Heart right ventricle (tissue), 16 donors: ENCODE results near the gene SMG6. TPM values are rescaled to one million over a fixed set of nuclear protein-coding genes. Genes with fewer than 3 reads are reported as not detected.
A peak's percentile ranks its signal among the peaks of the same experiment; 100 is the strongest.

Experiments
- ATAC-seq, 8 donors: fragments of 200-7000 bp; cut with Tn5 transposase; one replicate each; pipeline ENCODE4 v1.9.1; 2020; ENCODE audit warnings: mild to moderate bottlenecking in 8 of 8, moderate library complexity in 8 of 8, moderate number of reproducible peaks in 1 of 8
- DNase-seq, 2 donors: peaks; one replicate each; pipeline ENCODE4 v3.0.0-alpha.2; 2020
- H3K27ac ChIP-seq, 10 donors: fragments of 200-600 bp; sonication (generic) in 2 of 10; one replicate each; pipeline versions ENCODE4 v1.5.0 to v1.8.0; 2020 to 2022; ENCODE audit warnings: mild to moderate bottlenecking in 3 of 10
- H3K27me3 ChIP-seq, 7 donors: fragments of 200-600 bp; one replicate each; pipeline ENCODE4 v1.8.0; 2021 to 2022; ENCODE audit warnings: mild to moderate bottlenecking in 2 of 7
- H3K36me3 ChIP-seq, 9 donors: fragments of 200-600 bp; sonication (generic) in 1 of 9; one replicate each; pipeline versions ENCODE4 v1.5.0 to v1.8.0; 2020 to 2022; ENCODE audit warnings: mild to moderate bottlenecking in 2 of 9
- H3K4me1 ChIP-seq, 9 donors: fragments of 200-600 bp; sonication (generic) in 1 of 9; one replicate each; pipeline versions ENCODE4 v1.5.0 to v1.8.0; 2020 to 2022; ENCODE audit warnings: mild to moderate bottlenecking in 4 of 9
- H3K4me3 ChIP-seq, 10 donors: fragments of 200-600 bp; sonication (generic) in 2 of 10; one replicate each; pipeline versions ENCODE4 v1.5.0 to v1.8.0; 2020 to 2022; ENCODE audit warnings: mild to moderate bottlenecking in 7 of 10, moderate library complexity in 2 of 10
- H3K9me3 ChIP-seq, 11 donors: fragments of 200-600 bp in 10 of 11; sonication (generic) in 2 of 11; one replicate each; pipeline versions ENCODE4 v1.5.0 to v1.8.0; 2013 to 2022; ENCODE audit warnings: mild to moderate bottlenecking in 2 of 11, control low read depth in 1 of 11, moderate library complexity in 1 of 11
- WGBS, 2 donors: extraction: QIAGEN DNeasy Blood & Tissue Kit; methylation state at CpG; one replicate each; pipeline ENCODE4 v1.1.7; 2013; ENCODE audit warnings: inconsistent platforms in 1 of 2; 5-methylcytosine and 5-hydroxymethylcytosine counted together
- intact Hi-C, 10 donors: fragments of 100-400 bp; cut with DNase I; formaldehyde crosslinking; loops; one replicate each; pipeline versions ENCODE4 v1.11.1 to v1.14.2; 2022
- polyA plus RNA-seq, 2 donors: library from polyadenylated mRNA; stranded (reverse); fragments of 200-250 nt; gene quantifications; one replicate each; pipeline ENCODE4 v1.2.3, GENCODE V29; 2013
- total RNA-seq, 10 donors: library from RNA; stranded (reverse); fragmentation: NEBNext Ultra II Directional in 3 of 10; extraction: Animal tissue kit (Norgen Biotek cat#: 25700) in 3 of 10; gene quantifications; one replicate each; pipeline versions ENCODE4 v1.2.1 to v1.2.4, GENCODE V29; 2021 to 2023
- TF ChIP-seq, protein P1 (sequence below), 9 donors: fragments of 200-600 bp; sonication (generic) in 2 of 9; IDR thresholded peaks; one replicate each; pipeline versions ENCODE4 v1.5.0 to v1.8.0; 2021 to 2022; ENCODE audit warnings: antibody characterized with exemption in 9 of 9, mild to moderate bottlenecking in 5 of 9, moderate library complexity in 1 of 9
- donor health status: Arrhythmogenic right ventricular cardiomyopathy.
- donor health status: ischemic (EF 13 %, LVEDD 7.1; RV severe dilation, severe dysfunction).
- donor health status: healthy with polysubstance abuse.
- donor health status: DM: no; HTN: yes; CAD: no.
- donor health status: DM: no; HTN: no; CAD: no.
- donor health status: ischemic (EF 25% LVEDD 6.9; RV normal size, moderate dysfunction).
- donor health status: ischemic (EF 25% LVEDD 5.7; RV mildly dilated, moderate dysfunction).
- donor health status: healthy.
- donor health status: DM: yes; HTN: yes; CAD: no.
- donor health status: Ischemic cardiomyopathy.
- donor health status: ischemic (EF 35%, LVEDD 5.7; RV mildly dilated, moderate dysfunction).
- donor health status: nonischemic (EF 11% LVEDD 7.7; RV severe dilation, severe dysfunction).
- donor health status: DM: yes; HTN: yes; CAD: no.
- donor health status: PGD.
- donor health status: ischemic (EF 29% LVEDD 5.4; RV normal size, mild dysfunction).
- donor health status: nonischemic (EF 23%, LVEDD 6.1; RV moderate dilation, normal function).

The SMG6 gene
- total and polyA plus RNA-seq, 12 donors = 13.6 to 28.1 (median 19.6) TPM

DNA sequence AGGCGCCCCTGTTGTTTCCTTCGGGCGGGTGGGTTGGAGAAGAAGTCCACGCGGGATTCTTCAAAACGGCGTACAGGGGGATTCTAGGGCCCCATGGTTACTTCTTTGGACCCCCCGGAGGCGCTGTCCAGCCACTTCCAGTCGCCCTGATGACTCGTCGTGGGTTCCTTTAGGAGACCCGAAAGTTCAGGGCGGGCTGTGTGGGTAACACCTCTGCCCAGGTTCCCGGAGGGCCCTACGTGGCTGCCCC, 249.4 kb downstream of the SMG6 start:
- H3K9me3 ChIP-seq = no peaks in the 10 kb centered on the region
- intact Hi-C loops = loop anchor here in 8 of 10 donors (1.0 to 10.0 kb wide), 7 partner anchors 121 to 341 kb away; no protein-coding TSS in a partner anchor
- H3K27ac ChIP-seq = peak overlapping the region in 9 of 10 donors; percentile 85 to 97 (median 93)
- H3K27me3 ChIP-seq = peaks cover 0 to 80% (median 17%) of the 10 kb centered on the region in 7 donors
- peak overlapping the region; percentile 32 to 83 (median 71) for H3K4me3 ChIP-seq
- peaks cover 21 to 67% (median 55%) of the 10 kb centered on the region in 9 donors for H3K4me1 ChIP-seq
- 7 to 10% methylated on average over 16 of the region's 16 CpGs for WGBS, 2 donors
- ATAC-seq (no peak), DNase-seq (no peak)
- TF ChIP-seq, protein P1, sequence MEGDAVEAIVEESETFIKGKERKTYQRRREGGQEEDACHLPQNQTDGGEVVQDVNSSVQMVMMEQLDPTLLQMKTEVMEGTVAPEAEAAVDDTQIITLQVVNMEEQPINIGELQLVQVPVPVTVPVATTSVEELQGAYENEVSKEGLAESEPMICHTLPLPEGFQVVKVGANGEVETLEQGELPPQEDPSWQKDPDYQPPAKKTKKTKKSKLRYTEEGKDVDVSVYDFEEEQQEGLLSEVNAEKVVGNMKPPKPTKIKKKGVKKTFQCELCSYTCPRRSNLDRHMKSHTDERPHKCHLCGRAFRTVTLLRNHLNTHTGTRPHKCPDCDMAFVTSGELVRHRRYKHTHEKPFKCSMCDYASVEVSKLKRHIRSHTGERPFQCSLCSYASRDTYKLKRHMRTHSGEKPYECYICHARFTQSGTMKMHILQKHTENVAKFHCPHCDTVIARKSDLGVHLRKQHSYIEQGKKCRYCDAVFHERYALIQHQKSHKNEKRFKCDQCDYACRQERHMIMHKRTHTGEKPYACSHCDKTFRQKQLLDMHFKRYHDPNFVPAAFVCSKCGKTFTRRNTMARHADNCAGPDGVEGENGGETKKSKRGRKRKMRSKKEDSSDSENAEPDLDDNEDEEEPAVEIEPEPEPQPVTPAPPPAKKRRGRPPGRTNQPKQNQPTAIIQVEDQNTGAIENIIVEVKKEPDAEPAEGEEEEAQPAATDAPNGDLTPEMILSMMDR (IDR thresholded peaks at IDR 0.05) = no peak
- H3K36me3 ChIP-seq = peaks cover 0 to 26% (median 0%) of the 10 kb centered on the region in 9 donors

DNA sequence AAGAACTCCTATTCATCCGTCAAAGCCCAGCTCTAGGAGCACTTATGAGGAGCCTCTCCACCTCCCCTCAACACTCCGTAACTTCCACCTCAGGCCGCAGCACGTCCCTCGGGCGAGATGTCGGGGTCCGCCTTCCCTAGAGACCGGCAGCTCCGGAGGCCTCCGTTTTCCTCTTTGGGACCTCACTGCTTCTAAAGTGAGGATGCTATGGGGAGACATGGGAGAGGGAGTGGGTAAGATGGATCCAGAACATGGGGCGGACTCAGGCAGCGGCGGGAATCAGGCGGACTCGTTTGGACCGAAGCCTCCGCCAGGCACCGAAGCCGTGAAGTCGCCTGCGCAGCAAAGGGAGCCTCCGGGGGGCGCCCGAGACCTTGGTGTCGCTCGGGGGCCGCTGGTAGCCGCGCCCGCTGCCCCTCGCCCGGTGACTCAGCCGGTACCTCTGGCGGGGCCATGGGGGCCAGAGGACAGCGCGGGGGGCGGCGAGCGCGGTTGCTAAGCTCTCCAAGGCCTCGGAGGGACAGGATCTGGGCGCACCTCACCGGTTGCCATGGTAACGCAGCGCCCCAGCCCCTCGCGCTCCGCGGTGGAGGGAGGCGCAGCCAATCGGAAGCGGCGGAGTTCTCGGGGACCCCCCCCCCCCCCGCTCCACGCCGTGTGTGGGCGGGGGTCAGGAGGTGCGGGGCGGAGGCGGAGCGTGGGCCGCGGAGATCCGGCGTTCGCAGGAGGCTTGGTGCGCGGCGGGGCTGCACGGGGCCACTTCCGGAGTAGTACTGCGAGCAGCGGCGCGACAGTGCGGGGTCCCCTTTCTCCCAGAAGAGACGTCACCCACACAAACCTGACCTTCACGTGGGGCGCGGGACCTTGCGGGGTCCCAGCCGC, 250.0 kb downstream of the SMG6 start:
- intact Hi-C loops = loop anchor here in 8 of 10 donors (1.0 to 10.0 kb wide), 7 partner anchors 121 to 341 kb away; no protein-coding TSS in a partner anchor
- Histone ChIP-seq H3K4me1 (peaks cover 23 to 67% (median 56%) of the 10 kb centered on the region in 9 donors), H3K4me3 (peak overlapping the region; percentile 32 to 83 (median 71)), H3K27me3 (peaks cover 0 to 81% (median 17%) of the 10 kb centered on the region in 7 donors), H3K9me3 (no peaks in the 10 kb centered on the region), H3K36me3 (peaks cover 0 to 21% (median 0%) of the 10 kb centered on the region in 9 donors), H3K27ac (peak overlapping the region in 9 of 10 donors; percentile 85 to 97 (median 93))
- DNase-seq (peak; percentile 76 to 80), ATAC-seq (peak; percentile 2 to 41 (median 12))
- TF ChIP-seq, protein P1 (IDR thresholded peaks at IDR 0.05) = peak; percentile 36 to 85 (median 69)
- 7 to 8% methylated on average over 80 to 84 of the region's 84 CpGs for WGBS, 2 donors

DNA sequence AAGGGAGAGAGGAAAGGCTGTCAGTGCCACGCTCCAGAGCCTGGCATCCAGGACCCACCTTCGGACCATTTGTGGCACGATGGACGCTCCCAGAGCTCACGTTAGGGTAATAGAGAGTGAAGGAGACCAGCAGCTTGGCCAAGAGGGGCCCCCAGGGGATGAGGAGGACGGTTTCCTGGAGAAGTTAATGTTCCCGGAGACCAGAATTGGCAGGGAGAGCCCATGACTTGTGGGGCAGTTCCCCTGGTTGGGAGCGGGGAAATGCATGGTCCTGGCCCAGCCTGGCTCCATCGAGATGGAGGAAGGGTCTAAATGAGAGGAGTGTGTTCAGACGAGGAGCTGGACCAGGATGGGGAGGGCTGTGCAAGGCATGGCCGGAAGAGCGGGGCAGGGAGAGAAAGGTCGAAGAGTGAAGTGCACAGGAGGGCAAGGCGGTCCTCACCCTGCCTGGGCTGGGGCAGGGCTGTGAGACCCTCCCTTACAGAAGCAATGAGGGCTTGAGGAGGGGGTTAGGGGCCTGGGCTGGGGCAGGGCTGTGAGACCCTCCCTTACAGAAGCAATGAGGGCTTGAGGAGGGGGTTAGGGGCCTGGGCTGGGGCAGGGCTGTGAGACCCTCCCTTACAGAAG, 251.5 kb downstream of the SMG6 start:
- TF ChIP-seq, protein P1 (IDR thresholded peaks at IDR 0.05) = no peak
- peaks cover 18 to 60% (median 50%) of the 10 kb centered on the region in 9 donors for H3K4me1 ChIP-seq
- peak overlapping the region in 4 of 10 donors; percentile 26 to 62 (median 52) for H3K27ac ChIP-seq
- 43 to 56% methylated on average over 14 of the region's 14 CpGs for WGBS, 2 donors
- H3K4me3 ChIP-seq = peak overlapping the region in 2 of 10 donors; percentile 57 to 58
- H3K27me3 ChIP-seq = peaks cover 0 to 77% (median 13%) of the 10 kb centered on the region in 7 donors
- intact Hi-C loops = loop anchor here in 5 of 10 donors (2.0 to 10.0 kb wide), 5 partner anchors 123 to 343 kb away; no protein-coding TSS in a partner anchor
- peaks cover 0 to 7% (median 0%) of the 10 kb centered on the region in 9 donors for H3K36me3 ChIP-seq
- H3K9me3 ChIP-seq = no peaks in the 10 kb centered on the region
- ATAC-seq = no peak
- no peak for DNase-seq
